Muscle layer of duodenum (tissue), 2 donors: Measurements from ENCODE around the gene ZNF487.

ENCODE experiments used
- H3K27ac ChIP-seq: one replicate; pipeline ENCODE4 v1.7.0; 2013; ENCODE audit warnings: mild to moderate bottlenecking, low read length
- H3K27me3 ChIP-seq: one replicate; pipeline ENCODE4 v1.7.0; 2013; ENCODE audit warnings: low read depth, mild to moderate bottlenecking, control low read depth, low read length
- H3K36me3 ChIP-seq, 2 donors: one replicate each; pipeline ENCODE4 v1.7.0; 2013; ENCODE audit warnings: low read length in 2 of 2, control low read depth in 1 of 2, mild to moderate bottlenecking in 1 of 2; ENCODE audit not compliant: insufficient read depth in 2 of 2, control insufficient read depth in 1 of 2
- H3K4me1 ChIP-seq, 2 donors: one replicate each; pipeline ENCODE4 v1.7.0; 2013; ENCODE audit warnings: low read length in 2 of 2, mild to moderate bottlenecking in 2 of 2, control low read depth in 1 of 2, moderate library complexity in 1 of 2; ENCODE audit not compliant: insufficient read depth in 2 of 2, control insufficient read depth in 1 of 2
- H3K4me3 ChIP-seq, 2 donors: one replicate each; pipeline ENCODE4 v1.7.0; 2013; ENCODE audit warnings: low read length in 2 of 2, low read depth in 1 of 2, mild to moderate bottlenecking in 1 of 2
- H3K9me3 ChIP-seq, 2 donors: one replicate each; pipeline ENCODE4 v1.7.0; 2013; ENCODE audit warnings: low read length in 2 of 2, control low read depth in 1 of 2, mild to moderate bottlenecking in 1 of 2; ENCODE audit not compliant: control insufficient read depth in 1 of 2
- donor health status: healthy.

The ZNF487 gene

DNA sequence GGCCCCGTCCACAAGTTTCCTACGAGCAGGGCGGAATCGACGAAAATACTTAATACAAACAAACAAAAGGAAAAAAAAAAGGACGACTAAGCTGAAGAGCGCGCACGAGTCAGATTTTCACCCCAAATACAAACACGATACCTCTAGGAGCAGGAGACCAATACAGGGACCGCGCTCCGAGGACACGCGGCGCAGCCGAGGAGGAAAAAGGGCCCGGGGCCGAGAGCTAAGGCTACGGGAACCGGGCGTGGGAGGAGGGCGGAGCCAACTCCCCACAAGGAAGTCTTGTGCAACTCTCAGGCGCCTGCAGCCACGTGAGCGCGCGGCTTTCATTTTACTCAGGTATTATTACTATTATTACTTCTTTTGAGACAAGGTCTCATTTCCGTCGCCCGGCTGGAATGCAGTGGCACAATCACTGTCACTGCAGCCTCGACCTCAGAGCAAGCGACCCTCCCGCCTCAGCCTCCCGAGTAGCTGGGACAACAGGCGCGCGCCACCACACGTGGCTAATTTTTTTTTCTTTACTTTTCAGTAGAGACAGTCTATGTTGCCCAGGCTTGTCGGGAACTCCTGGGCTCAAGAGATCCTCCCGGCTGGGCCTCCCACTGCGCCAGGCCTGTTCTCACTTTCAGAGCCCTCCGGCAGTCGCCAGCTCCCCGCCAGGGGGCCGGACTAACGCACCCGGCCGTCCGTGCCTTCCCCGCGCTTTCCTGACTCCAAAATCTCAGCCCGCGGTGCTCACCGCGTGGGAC is 29.2 kb upstream of the ZNF487 start:
- Histone ChIP-seq H3K27me3 (no peaks in the 10 kb centered on the region), H3K36me3 (peaks cover 0 to 5% of the 10 kb centered on the region in 2 donors), H3K4me1 (peaks cover 10 to 34% of the 10 kb centered on the region in 2 donors), H3K4me3 (peak overlapping the region; percentile 82 to 86), H3K27ac (peak overlapping the region; percentile 97), H3K9me3 (no peaks in the 10 kb centered on the region)

DNA sequence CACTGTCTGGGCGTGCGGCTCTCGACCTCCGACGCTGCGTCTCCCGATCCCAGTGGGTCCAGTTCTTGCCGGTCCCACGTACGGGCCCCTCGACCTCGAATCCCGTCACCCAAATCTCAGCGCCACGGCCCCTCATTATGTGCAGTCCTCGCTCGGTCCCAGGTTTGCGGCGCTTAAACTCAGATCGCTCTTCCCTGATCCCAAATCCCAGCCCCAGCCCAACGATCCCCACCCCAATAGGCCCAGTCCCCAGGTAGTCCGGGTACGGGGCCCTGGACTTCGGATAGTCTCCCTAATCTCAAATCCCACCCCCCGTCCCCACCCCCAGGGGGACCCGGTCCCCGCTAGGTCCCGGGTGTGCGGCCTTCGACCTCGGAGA is 28.6 kb upstream of the ZNF487 start:
- H3K27ac ChIP-seq = peak overlapping the region; percentile 97
- H3K27me3 ChIP-seq = no peaks in the 10 kb centered on the region
- peaks cover 0 to 5% of the 10 kb centered on the region in 2 donors for H3K36me3 ChIP-seq
- peaks cover 9 to 29% of the 10 kb centered on the region in 2 donors for H3K4me1 ChIP-seq
- H3K9me3 ChIP-seq = no peaks in the 10 kb centered on the region
- H3K4me3 ChIP-seq = peak overlapping the region; percentile 82 to 86

- Histone ChIP-seq H3K4me3 (peak within 1 kb of the TSS; percentile 82 to 86), H3K27me3 (no peaks in the 10 kb centered on the region), H3K4me1 (peaks cover 6 to 24% of the 10 kb centered on the region in 2 donors), H3K9me3 (no peaks in the 10 kb centered on the region), H3K36me3 (peaks cover 0 to 5% of the 10 kb centered on the region in 2 donors), H3K27ac (peak within 1 kb of the TSS; percentile 97)
These were observed 28.1 kb upstream of the ZNF487 start, which contains the start of gene HNRNPF for GRCh38 chr10:43408710-43409384. TSS of gene HNRNPF (minus strand) at chr10:43409186. CDS start at chr10:43387884, 21,302 bp downstream.

DNA sequence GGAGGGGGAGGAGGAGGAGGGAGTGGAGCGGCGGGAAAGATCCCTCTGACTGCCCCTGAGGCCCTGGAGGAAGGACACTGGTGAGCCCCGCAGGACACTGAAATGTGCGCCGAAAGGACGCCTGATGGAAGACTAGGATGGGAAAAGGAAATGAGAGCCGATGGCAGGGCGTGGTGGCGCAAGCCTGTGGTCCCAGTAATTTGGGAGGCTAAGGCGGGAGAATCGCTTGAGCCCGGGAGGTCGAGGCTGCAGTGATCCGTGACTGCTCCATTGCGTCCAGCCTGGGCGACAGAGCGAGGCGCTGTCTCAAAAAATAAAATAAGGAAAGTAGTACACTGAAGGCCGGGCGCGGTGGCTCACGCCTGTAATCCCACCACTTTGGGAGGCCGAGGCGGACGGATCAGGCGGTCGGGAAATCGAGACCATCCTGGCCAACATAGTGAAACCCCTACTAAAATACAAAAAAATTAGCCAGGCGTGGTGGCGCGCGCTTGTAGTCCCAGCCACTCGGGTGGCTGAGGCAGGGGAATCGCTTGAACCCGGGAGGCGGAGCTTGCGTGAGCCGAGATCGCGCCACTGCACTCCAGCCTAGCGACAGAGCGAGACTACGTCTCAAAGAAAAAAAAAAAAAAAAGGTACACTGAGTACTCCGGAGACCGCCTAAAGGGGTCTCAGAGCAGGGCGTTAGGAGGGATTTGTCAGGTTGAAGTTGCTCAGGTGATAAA is 27.4 kb upstream of the ZNF487 start:
- H3K36me3 ChIP-seq = peaks cover 0 to 5% of the 10 kb centered on the region in 2 donors
- H3K4me3 ChIP-seq = peak overlapping the region; percentile 64 to 86

GRCh38 chr10:43410345-43410744 is 26.6 kb upstream of the ZNF487 start:
- H3K4me3 ChIP-seq = peak overlapping the region in 1 of 2 donors; percentile 30
- H3K9me3 ChIP-seq = no peaks in the 10 kb centered on the region
- peaks cover 6 to 14% of the 10 kb centered on the region in 2 donors for H3K4me1 ChIP-seq
- H3K27me3 ChIP-seq = no peaks in the 10 kb centered on the region
- peak overlapping the region; percentile 97 for H3K27ac ChIP-seq
- H3K36me3 ChIP-seq = peaks cover 0 to 5% of the 10 kb centered on the region in 2 donors

More for the DNA sequence above, 27.4 kb upstream of the ZNF487 start:
- peaks cover 6 to 20% of the 10 kb centered on the region in 2 donors for H3K4me1 ChIP-seq
- no peaks in the 10 kb centered on the region for H3K27me3 ChIP-seq
- H3K9me3 ChIP-seq = no peaks in the 10 kb centered on the region
- H3K27ac ChIP-seq = peak overlapping the region; percentile 97

- Histone ChIP-seq H3K36me3 (peaks cover 0 to 5% of the 10 kb centered on the region in 2 donors), H3K27me3 (no peaks in the 10 kb centered on the region), H3K9me3 (no peaks in the 10 kb centered on the region), H3K4me1 (peaks cover 0 to 4% of the 10 kb centered on the region in 2 donors), H3K4me3 (no peak overlapping the region), H3K27ac (no peak overlapping the region)
These were observed 25.4 kb upstream of the ZNF487 start for GRCh38 chr10:43411536-43411935.

DNA sequence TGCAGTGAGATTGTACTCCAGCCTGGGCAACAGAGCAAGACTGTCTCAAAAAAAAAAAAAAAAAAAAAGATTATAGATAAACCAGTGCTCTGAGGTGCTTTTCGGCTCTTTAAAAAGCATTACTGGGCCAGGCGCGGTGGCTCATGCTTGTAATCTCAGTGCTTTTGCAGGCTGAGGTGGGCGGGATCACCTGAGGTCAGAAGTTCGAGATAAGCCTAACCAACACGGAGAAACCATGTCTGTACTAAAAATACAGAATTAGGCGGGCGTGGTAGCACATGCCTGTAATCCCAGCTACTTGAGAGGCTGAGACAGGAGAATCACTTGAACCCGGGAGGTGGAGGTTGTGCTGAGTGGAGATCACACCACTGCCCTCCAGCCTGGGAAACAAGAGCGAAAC is 21.4 kb upstream of the ZNF487 start:
- H3K27ac ChIP-seq = no peak overlapping the region

GRCh38 chr10:43417950-43418768 is 18.8 kb upstream of the ZNF487 start:
- no peaks in the 10 kb centered on the region for H3K36me3 ChIP-seq
- H3K9me3 ChIP-seq = no peaks in the 10 kb centered on the region
- no peak overlapping the region for H3K27ac ChIP-seq
- H3K4me1 ChIP-seq = peaks cover 0 to 6% of the 10 kb centered on the region in 2 donors
- no peak overlapping the region for H3K4me3 ChIP-seq
- no peaks in the 10 kb centered on the region for H3K27me3 ChIP-seq

More for the DNA sequence above, 21.4 kb upstream of the ZNF487 start:
- Histone ChIP-seq H3K4me1 (peaks cover 0 to 3% of the 10 kb centered on the region in 2 donors), H3K36me3 (no peaks in the 10 kb centered on the region), H3K4me3 (no peak overlapping the region), H3K27me3 (no peaks in the 10 kb centered on the region), H3K9me3 (no peaks in the 10 kb centered on the region)

DNA sequence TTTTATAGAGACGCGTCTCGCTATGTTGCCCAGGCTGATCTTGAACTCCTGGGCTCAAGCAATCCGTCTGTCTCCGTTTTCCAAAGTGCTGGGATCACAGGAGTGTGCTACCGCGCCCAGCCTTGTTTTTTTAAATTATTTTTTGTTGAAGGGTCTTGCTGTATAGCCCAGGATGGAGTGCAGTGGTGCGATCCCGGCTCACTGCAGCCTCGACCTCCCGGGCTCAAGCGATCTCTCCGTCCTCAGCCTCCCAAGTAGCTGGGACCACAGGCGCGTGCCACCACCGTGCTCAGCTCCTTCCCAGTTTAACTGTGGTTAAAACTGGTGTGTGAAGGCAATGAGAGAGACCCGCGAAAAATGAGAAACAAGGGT is 16.9 kb upstream of the ZNF487 start:
- peak overlapping the region; percentile 69 to 73 for H3K4me3 ChIP-seq
- no peaks in the 10 kb centered on the region for H3K27me3 ChIP-seq
- H3K36me3 ChIP-seq = no peaks in the 10 kb centered on the region
- no peaks in the 10 kb centered on the region for H3K9me3 ChIP-seq
- peak overlapping the region; percentile 97 for H3K27ac ChIP-seq
- peaks cover 0 to 6% of the 10 kb centered on the region in 2 donors for H3K4me1 ChIP-seq

DNA sequence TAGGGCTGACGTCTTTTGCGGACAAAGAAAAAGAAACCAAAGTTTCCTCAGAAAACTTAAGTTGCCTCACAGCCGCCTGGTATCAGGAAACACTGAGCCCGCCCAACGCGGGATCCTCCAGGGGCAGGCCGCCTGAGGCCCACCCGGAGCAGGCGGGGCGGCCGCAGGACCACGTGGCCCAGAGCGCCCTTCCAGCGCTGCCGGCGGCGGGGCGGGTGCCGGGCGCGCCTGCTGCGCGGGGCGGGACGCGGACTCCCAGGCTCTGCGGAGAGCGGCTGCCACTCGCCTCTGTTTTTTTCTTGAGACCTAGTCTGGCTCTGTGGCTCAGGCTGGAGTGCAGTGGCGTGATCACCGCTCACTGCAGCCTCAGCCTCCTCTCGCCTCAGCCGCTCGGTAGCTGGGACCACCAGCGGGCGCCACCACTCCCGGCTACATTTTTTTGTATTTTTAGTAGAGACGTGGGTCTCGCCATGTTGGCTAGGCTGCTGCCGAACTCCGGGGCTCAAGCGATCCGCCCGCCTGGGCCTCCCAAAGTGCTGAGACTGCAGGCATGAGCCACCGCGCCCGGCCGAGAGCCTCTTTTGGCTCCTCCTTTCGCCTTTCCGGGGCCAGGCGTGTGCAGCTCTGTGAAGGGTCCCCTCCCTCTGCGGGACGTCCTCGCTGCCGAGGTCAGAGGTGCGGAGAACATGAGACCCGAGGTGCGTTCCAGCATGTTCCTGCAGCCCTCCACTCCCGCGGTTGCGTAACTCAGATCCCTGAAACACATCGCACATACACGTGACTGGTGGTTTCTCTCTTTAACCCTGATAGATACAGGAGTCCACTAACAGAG is 16.3 kb upstream of the ZNF487 start:
- peak overlapping the region; percentile 69 to 73 for H3K4me3 ChIP-seq
- H3K9me3 ChIP-seq = no peaks in the 10 kb centered on the region
- peak overlapping the region; percentile 97 for H3K27ac ChIP-seq
- peaks cover 0 to 6% of the 10 kb centered on the region in 2 donors for H3K4me1 ChIP-seq
- H3K36me3 ChIP-seq = no peaks in the 10 kb centered on the region
- no peaks in the 10 kb centered on the region for H3K27me3 ChIP-seq
